K562 (cell line): Measurements from ENCODE around the gene RBBP5. TPM values are rescaled to one million over a fixed set of nuclear protein-coding genes. Genes with fewer than 3 reads are reported as not detected.

Source experiments
- BMI1 ChIP-seq: fragments of 150-350 bp; IDR thresholded peaks from 2 replicates; pipeline ENCODE4 v1.6.1; 2014; ENCODE audit warnings: low read length
- BRF1 ChIP-seq: IDR thresholded peaks from 3 replicates; pipeline ENCODE4 v1.6.1; 2011; ENCODE audit warnings: borderline replicate concordance, mild to moderate bottlenecking; ENCODE audit not compliant: insufficient read length; ENCODE audit errors: extremely low read depth
- CEBPZ ChIP-seq: fragments of 150-350 bp; IDR thresholded peaks from 2 replicates; pipeline ENCODE4 v1.6.1; 2014; ENCODE audit warnings: low read depth, mild to moderate bottlenecking, low read length, borderline replicate concordance
- CREBBP ChIP-seq: IDR thresholded peaks from one replicate; pipeline ENCODE4 v1.6.1; 2012; ENCODE audit warnings: low read depth, mild to moderate bottlenecking, control low read depth, inconsistent platforms, low read length
- JUNB ChIP-seq: fragments of 450-650 bp; formaldehyde crosslinking; conservative IDR thresholded peaks from 2 replicates; pipeline ENCODE4 v1.4.0; 2020; ENCODE audit warnings: mild to moderate bottlenecking
- KLF1 ChIP-seq: fragments of 450-650 bp; IDR thresholded peaks from 2 replicates; pipeline ENCODE4 v1.6.1; 2016; ENCODE audit warnings: missing genetic modification characterization, missing compliant biosample characterization
- KLF6 ChIP-seq: fragments of 250-450 bp; sonication (Bioruptor Pico); IDR thresholded peaks from 2 replicates; pipeline ENCODE4 v1.4.0; 2020; ENCODE audit warnings: mild to moderate bottlenecking, moderate library complexity, borderline replicate concordance
- MCM2 ChIP-seq: fragments of 450-650 bp; IDR thresholded peaks from 2 replicates; pipeline ENCODE4 v1.6.1; 2017; ENCODE audit warnings: low read depth, mild to moderate bottlenecking
- NCOA4 ChIP-seq: fragments of 450-650 bp; IDR thresholded peaks from 2 replicates; pipeline ENCODE4 v1.6.1; 2018; ENCODE audit warnings: mild to moderate bottlenecking; ENCODE audit not compliant: partially characterized antibody
- PBX2 ChIP-seq, 2 experiments: IDR thresholded peaks in 1 of 2; conservative IDR thresholded peaks in 1 of 2; 2 replicates each; pipeline ENCODE4 v1.6.1; 2016; ENCODE audit warnings: low read depth in 2 of 2, mild to moderate bottlenecking in 1 of 2, missing compliant biosample characterization in 1 of 2, missing genetic modification characterization in 1 of 2, moderate library complexity in 1 of 2
- POLR2AphosphoS2 ChIP-seq: IDR thresholded peaks from 2 replicates; pipeline ENCODE4 v1.6.1; 2012; ENCODE audit warnings: low read length, improper control_type of control experiment
- RAD21 ChIP-seq, 2 experiments: fragments of 250-450 bp in 1 of 2; fragments of 450-650 bp in 1 of 2; sonication (Bioruptor Pico) in 1 of 2; formaldehyde crosslinking in 1 of 2; IDR thresholded peaks in 1 of 2; conservative IDR thresholded peaks in 1 of 2; 2 replicates each; pipeline versions ENCODE4 v1.4.0 to v1.8.0; 2020 to 2022; ENCODE audit warnings: mild to moderate bottlenecking in 2 of 2, moderate library complexity in 1 of 2
- RBM39 ChIP-seq: fragments of 200-400 bp; formaldehyde crosslinking; optimal IDR thresholded peaks from 2 replicates; pipeline ENCODE3; 2018; ENCODE audit warnings: low read depth, low read length
- SIX5 ChIP-seq, 2 experiments: IDR thresholded peaks; 2 replicates each; pipeline ENCODE4 v1.6.1; 2011; ENCODE audit warnings: low read length in 2 of 2, borderline replicate concordance in 1 of 2, low read depth in 1 of 2, mild to moderate bottlenecking in 1 of 2, moderate library complexity in 1 of 2; ENCODE audit not compliant: insufficient read depth in 1 of 2
- SUPT5H ChIP-seq: fragments of 450-650 bp; IDR thresholded peaks from 2 replicates; pipeline ENCODE4 v1.6.1; 2016
- ZKSCAN1 ChIP-seq: fragments of 150-350 bp; IDR thresholded peaks from 2 replicates; pipeline ENCODE4 v1.6.1; 2016; ENCODE audit warnings: low read depth, low read length
- ZNF41 ChIP-seq: fragments of 250-450 bp; sonication (Bioruptor Pico); conservative IDR thresholded peaks from 2 replicates; pipeline ENCODE4 v1.4.0; 2020; ENCODE audit warnings: mild to moderate bottlenecking
- ZNF79 ChIP-seq: fragments of 250-450 bp; sonication (Bioruptor Pico); IDR thresholded peaks from 2 replicates; pipeline ENCODE4 v1.4.0; 2020; ENCODE audit warnings: low read depth, mild to moderate bottlenecking, moderate library complexity
- polyA plus RNA-seq, 8 experiments: library from polyadenylated mRNA; depleted of rRNA in 4 of 8; stranded (reverse) in 5 of 8; unstranded in 3 of 8; fragments of >200 nt; fragmentation: Nextera tagmentation in 2 of 8; fragmentation: Illumina TruSeq in 1 of 8; extraction: Ambion mirVana in 2 of 8; extraction: Trizol in 1 of 8; gene quantifications; 2 replicates each; pipeline versions ENCODE4 v1.2.1 to v1.2.3, GENCODE V29; 2011 to 2014; ENCODE audit warnings: inconsistent platforms in 1 of 8, missing spikeins in 1 of 8
- total RNA-seq, 7 experiments: library from RNA; depleted of rRNA in 6 of 7; stranded (reverse); fragments of >200 nt in 6 of 7; fragmentation: Illumina TruSeq in 2 of 7; extraction: Trizol in 2 of 7; gene quantifications; 2 replicates each; pipeline versions ENCODE4 v1.2.1 to v1.2.3, GENCODE V29; 2011 to 2021; ENCODE audit warnings: low replicate concordance in 1 of 7
- TF ChIP-seq, protein P1 (sequence below), 2 experiments: fragments of 250-450 bp in 1 of 2; fragments of 450-650 bp in 1 of 2; sonication (Bioruptor Pico) in 1 of 2; IDR thresholded peaks; 2 replicates each; pipeline versions ENCODE4 v1.6.1 to v1.8.0; 2016 to 2021; ENCODE audit warnings: mild to moderate bottlenecking in 2 of 2, moderate library complexity in 2 of 2, missing compliant biosample characterization in 1 of 2, missing genetic modification characterization in 1 of 2

RBBP5 gene
- total and polyA plus RNA-seq, 9 of the 15 experiments (the other 6 are each of a cell fraction or from before 2014, with no cell fraction given) = 17.2 to 37.4 (median 28.4) TPM

DNA sequence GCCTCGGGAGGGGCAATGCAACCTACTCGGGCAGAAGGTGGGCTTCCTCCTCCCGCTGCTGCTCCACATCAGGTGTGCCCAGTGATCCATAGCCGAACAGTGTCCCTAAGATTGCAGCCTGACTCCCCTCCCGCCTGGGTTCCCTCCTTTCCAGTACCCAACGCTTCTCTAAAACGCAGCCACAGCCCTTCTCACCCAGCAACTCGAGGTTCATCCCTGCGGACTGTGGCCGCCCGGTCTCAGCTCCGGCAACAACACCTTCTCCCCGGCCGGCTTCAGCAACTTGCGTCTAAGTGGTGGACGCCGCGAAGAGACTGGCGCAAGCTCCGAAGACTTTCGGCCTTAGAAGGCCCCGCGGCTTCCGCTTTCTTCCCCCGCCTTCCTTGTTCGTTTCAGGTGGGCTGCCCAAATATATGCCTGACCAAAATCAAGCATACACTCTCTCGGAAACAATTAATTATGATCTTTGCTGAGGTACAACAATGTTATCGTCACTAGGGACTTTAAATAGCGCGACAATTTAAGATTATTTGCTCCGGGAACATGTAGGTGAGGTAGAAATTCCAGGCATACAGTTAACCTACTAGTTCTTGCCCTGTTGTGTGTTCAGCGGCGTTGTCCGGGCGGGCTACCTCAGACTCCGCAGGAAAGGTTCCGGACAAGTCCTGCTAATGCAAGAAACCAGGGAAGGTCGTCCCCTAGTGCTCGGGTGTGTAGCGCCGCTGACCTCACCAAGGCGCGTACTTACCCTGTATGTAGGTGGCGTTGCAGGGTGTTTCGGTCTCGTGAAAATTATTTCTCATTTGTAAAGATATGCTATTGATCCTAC is at the start of gene RBBP5 (continued):
- TF ChIP-seq JUNB (CRISPR knock-in tag) (0 out of 2 replicates have a peak, but pooled peaks have one; percentile 19), RAD21 (CRISPR knock-in tag; conservative IDR thresholded peaks at IDR 0.05 in 1 of 2, IDR thresholded peaks at IDR 0.05 in 1 of 2) (peak; percentile 65 to 82), ZNF79 (CRISPR knock-in tag) (peak; percentile 25; the same call in 1 of the 2 replicates), SUPT5H (peak; percentile 99), BRF1 (no peak), KLF1 (tag) (0 out of 2 replicates have a peak, but pooled peaks have one; percentile 16), ZNF41 (CRISPR knock-in tag) (0 out of 2 replicates have a peak, but pooled peaks have one; percentile 64), BMI1 (peak; percentile 72; the same call in 1 of the 2 replicates), KLF6 (CRISPR knock-in tag) (0 out of 2 replicates have a peak, but pooled peaks have one; percentile 40), POLR2AphosphoS2 (peak; percentile 51; the same call in 1 of the 2 replicates), SIX5 (IDR thresholded peaks at IDR 0.05; ENCODE audit: borderline replicate concordance in 1 of 2, insufficient read depth in 1 of 2, low read depth in 1 of 2, low read length in 2 of 2) (peak; percentile 66 to 85; a peak in 3 of 4 replicates), ZKSCAN1 (peak; percentile 91), PBX2 (CRISPR knock-in tag; IDR thresholded peaks at IDR 0.05; ENCODE audit: low read depth) (no peak), PBX2 (tag; conservative IDR thresholded peaks at IDR 0.05; ENCODE audit: low read depth) (peak; percentile 22), NCOA4 (no peak), CEBPZ (no peak; the same call in 1 of the 2 replicates), CREBBP (no peak), MCM2 (no peak), RBM39 (peak; percentile 98)
- TF ChIP-seq, protein P1, sequence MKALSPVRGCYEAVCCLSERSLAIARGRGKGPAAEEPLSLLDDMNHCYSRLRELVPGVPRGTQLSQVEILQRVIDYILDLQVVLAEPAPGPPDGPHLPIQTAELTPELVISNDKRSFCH (CRISPR knock-in tag; IDR thresholded peaks at IDR 0.05) = peak; percentile 52; the same call in 1 of the 2 replicates
- TF ChIP-seq, protein P1 (tag; IDR thresholded peaks at IDR 0.05) = peak; percentile 98
